DMS153 treated with DMSO at 0.1 percent for 48 hours (cell line): ENCODE results near the gene C11orf86.

Experiments used
- DNase-seq: peaks from one replicate; lab custom pipeline; 2025; ENCODE audit not compliant: unreplicated experiment; lab: John Stamatoyannopoulos, UW

The C11orf86 gene

DNA sequence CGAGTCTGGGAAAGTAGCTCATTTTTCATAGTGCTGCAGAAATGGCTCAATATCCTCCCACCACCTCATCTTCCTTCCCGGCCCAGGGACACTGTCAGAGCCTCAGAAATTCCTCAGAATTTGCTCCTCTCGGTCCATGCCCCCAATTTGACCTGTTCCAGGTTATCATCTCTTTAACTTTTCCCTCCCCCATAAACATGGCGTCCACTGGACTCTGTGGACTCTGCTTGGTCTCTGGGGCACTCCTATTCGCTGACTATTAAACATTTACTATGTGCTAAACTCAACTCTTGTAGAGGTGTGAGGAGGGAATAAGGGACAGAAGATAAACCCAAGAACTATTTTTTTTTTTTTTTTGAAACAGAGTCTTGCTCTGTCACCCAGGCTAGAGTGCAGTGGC, 8.8 kb upstream of the C11orf86 start:
- DNase-seq: no peak

- DNase-seq: no peak
Observed at GRCh38 chr11:66967670-66968425, 7.3 kb upstream of the C11orf86 start.

GRCh38 chr11:66969584-66970225, 5.4 kb upstream of the C11orf86 start:
- no peak for DNase-seq

GRCh38 chr11:66970371-66970806, 4.7 kb upstream of the C11orf86 start:
- DNase-seq: no peak

- no peak for DNase-seq
Observed at GRCh38 chr11:66970807-66971442, 4.2 kb upstream of the C11orf86 start.

DNA sequence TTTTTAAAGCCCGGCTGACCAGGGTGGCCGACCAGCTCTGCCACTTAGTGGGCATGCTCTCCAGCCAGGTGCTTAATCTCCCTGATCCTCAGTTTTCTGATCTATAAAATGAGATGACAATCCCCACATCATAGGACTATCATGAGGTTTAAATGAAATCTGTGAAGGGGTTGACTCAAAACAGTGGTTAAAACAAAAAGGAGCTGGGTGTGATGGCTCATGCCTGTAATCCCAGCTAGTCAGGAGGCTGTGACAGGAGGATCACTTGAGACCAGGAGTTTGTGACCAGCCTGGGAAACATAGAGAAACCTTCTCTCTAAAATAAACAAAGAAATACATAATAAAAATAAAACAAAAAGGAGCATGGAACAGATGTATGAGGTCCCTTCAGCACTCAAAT, 3.6 kb upstream of the C11orf86 start:
- no peak for DNase-seq

DNA sequence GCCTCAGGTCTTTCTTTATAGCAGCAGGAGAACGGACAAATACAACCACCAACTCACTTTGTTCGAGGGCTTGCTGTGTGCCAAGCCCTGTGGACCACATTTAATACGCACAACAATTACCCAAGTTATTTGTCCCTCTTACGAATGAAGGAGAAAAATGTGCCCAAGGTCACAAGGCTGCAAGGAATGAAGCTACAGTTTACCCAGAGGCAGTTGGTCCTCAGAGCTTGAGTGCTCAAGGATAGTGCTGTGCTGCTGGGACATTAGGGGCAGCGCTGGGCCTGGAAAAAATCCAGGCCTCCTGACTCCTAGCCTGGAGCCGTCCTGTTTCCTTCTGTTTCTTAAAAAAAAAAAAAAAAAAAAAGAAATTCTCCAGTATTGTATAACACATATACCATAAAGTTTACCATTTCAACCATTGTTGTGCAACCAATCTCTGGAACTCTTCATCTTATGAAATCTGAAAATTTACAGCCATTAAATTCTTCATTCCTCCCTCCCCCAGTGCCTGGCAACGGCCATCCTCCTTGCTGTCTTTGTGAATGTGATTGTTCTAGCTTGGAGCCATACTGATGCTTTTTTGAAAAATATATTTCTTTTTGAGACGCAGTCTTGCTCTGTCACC, 1.0 kb upstream of the C11orf86 start:
- DNase-seq: no peak

- no peak for DNase-seq
Observed at GRCh38 chr11:66975405-66976027, 412 bp downstream of the C11orf86 start.

DNA sequence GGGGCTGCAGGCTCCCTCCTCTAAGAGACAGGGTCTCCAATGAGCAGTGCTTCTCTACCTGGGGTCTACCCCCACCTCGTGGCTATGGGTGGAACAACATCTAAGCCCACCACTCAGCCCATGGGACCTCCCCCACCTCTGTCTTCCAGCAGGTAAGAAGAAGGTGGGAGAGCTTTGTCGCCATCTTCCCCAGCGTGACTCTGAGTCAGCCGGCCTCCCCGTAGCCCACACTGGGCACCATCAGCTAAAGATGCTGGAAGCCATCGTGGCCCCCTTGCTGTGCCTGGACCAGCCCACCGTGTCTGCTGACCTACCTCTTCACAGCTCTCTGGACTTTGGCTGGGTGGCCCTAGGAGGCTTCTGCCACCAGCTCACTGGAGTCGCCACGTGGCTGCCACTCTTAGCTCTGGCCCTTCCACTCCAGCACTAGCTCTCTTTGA, 944 bp downstream of the C11orf86 start:
- DNase-seq: no peak

- no peak for DNase-seq
Observed at GRCh38 chr11:66976925-66977324, 1.8 kb downstream of the C11orf86 start.

- no peak for DNase-seq
Observed at GRCh38 chr11:66978229-66978628, 3.1 kb downstream of the C11orf86 start.

GRCh38 chr11:66978717-66979116, 3.6 kb downstream of the C11orf86 start:
- no peak for DNase-seq

DNA sequence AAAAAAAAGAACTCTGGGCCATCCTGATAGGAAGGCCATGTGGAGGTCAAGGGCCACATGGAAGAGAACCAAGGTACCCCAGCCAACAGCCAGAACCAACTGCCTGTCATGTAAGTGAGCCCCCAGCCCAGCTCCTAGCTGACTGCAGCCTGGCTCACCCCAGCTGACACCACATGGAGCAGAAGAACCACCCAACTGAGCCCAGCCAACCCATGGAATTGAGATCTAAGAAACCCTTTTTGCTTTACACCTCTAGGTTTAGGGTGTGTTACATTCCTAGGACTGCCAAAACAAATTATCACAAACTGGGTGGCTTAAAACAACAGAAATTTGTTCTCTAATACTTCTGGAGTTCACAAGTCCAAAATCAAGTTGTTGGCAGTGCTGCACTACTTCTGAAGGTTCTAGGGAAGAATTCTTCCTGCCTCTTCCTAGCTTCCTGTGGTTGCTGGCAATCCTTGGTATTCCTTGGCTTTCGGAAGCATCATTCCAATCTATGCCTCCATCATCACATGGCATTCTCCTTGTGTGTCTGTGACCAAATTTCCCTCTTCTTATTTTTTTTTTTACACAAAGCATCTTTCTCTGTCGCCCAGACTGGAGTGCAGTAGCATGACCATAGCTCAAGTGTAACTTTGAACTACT, 4.4 kb downstream of the C11orf86 start:
- DNase-seq: no peak

DNA sequence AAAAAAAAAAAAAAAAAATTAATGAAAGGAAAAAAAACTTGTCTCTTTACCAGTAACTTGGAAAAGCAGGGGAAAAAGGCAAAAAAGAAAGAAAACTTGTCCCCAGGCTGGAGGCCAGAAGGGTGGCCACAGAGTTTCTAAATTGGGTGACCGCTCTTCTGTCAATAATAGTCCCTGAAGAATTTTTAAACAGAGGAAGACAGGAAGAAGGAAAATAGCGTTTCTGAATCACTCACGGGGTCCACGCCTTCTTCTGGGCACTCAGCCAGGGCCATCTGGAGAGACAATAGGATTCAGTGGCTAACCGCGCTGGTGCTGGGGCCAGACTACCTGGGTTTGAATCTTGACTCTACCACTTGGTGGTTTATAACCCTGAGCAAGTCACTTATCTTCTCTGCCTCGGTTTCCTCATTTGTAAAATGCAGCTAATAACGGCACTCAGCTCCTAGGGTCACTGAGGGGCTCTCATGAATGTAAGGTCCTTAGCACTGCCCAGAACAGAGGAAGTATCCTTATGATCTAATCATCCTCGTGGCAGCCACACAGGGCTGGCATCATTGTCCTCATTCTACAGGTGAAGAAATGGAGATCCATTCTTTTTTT, 7.0 kb downstream of the C11orf86 start:
- peak; percentile 42 for DNase-seq

- no peak for DNase-seq
Observed at GRCh38 chr11:66983275-66983924, 8.3 kb downstream of the C11orf86 start.

DNA sequence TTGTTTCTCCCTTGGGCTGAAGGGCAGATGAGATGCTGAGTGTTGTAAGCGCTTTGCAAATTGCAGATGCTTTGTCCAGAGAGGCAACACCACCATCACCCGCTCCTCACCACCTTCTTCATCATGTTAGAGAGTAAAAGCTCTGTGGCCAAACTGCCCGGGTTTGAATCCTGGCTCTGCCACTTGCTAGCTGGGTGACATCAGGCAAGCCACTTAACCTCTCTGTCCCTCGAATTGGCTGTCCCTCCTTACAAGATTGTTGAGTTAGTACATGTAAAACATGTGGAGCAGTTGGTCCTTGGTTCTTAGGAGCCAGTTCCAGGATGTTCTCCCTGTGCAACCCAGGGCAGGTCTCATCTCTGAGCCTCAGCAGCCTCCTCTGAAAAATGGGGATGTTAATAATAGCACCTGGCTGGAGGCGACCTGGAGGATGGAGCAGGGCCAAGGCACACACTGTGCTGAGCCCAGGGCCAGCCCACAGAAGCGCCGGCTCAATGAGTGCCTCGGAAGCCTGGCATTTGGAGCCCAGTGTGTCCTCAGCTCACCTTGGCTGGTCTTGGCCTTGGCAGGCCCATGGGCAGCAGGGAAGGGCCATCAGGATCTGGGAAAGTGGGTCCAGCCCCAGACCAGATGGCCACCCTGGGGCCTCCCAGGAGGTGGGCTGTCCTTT, 10.5 kb downstream of the C11orf86 start:
- DNase-seq: no peak

DNA sequence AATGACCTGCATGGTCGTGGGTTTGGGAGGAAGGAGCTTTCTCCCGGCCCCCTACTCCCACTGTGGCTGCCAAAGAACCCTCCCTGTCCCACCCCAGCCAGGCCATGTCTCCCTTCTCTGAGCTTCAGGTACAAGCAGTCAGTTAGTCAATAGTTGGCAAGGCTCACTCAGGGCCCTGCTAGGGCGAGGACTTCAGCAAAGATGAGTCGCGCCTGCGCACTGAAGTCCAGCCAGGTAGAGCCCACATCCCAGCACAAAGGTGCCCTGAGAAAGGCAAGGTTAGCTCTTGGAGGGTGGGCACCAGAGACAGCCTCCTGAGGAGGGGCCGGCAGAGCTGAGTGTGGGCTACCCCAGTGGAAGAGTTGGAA, 11.1 kb downstream of the C11orf86 start:
- DNase-seq: no peak

- no peak for DNase-seq
Observed at GRCh38 chr11:66987158-66987620, 12.1 kb downstream of the C11orf86 start.

DNA sequence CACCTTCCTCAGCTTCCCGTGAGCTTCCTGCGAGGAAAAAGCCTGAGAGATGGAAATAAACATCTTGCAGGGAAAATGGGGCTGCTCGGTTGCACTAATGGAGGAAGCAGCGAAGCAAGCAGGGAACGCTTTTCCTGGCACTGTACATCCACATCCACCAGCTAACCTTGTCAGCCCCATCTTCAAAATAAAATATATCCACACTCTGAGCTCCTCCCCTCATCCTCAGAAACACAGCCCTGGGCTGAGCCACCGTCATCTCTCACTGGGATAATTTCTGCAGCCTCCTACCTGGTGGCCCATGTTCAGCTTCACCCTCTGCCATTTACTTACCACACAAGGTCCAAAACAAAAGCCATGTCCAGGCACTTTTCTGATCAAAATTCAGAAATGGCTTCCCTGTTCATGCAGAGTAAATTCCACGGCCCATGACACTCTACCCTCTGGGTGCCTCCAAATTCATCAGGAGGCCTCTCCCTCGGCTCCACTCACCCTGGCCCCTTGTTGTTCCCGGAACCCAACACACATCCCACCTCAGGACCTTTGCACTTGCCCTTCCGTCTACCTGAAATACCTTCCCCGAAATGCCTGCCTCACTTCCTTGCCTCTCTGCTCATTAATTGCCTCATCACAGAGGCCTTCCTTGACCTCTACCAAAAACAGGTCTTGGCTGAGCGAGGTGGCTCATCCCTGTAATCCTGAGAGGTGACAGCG, 13.0 kb downstream of the C11orf86 start:
- no peak for DNase-seq
